Gastroesophageal sphincter (tissue), 3 donors: Measurements from ENCODE around the gene ODAD3.

Source experiments
- POLR2A ChIP-seq, 2 donors: fragments of 450-650 bp; IDR thresholded peaks; one replicate each; pipeline ENCODE4 v1.6.1; 2017; ENCODE audit warnings: antibody characterized with exemption in 2 of 2, mild to moderate bottlenecking in 2 of 2, moderate library complexity in 1 of 2
- POLR2AphosphoS5 ChIP-seq: sonication (generic); formaldehyde crosslinking; IDR thresholded peaks from one replicate; pipeline ENCODE4 v1.6.1; 2017; ENCODE audit warnings: antibody characterized with exemption
- TF ChIP-seq, protein P1 (sequence below), 4 experiments: fragments of 200-600 bp in 2 of 4; fragments of 450-650 bp in 2 of 4; sonication (generic) in 1 of 4; IDR thresholded peaks; one replicate each; pipeline ENCODE4 v1.5.1; 2017 to 2019; ENCODE audit warnings: antibody characterized with exemption in 4 of 4, mild to moderate bottlenecking in 2 of 4, moderate library complexity in 2 of 4

DNA sequence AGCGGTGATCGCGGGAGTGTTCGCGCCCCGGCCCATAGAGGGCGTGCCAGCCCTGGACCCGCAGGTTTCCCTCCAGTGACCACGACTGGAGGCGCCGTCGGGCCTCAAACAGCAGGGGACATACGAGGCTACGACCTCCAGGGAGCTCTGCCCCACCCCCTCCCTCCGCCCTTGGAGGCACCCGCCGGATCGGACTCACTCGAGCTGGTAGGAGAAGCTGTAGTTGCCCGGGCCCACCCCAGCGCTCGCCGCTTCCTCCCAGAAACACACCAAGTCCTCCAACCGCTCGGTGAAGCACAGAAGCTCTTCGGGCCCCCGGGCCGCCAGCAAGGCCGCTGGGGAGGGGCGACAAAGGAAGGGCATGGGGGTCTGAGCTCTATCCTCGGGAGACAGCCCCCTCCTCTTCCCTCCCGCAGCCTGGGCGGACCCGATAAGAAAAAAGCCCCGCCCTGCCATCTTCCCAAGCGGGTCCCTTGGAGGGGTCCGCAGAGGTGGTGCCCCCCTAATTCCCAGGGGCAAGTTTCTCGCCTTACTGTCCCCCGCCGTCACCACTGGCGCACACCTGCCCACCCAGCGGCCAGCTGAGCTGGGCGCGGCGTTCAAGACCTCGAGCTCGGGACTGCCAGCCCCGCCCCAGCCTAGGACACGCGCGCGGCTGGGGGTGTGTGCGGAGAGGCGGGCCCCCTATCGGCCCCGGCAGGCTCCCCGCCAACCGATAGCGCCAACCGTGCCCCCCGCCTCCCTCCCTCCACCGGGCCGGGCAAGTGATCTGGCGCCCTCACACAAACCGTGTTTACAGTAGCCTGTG lies 51.8 kb downstream of the ODAD3 start:
- TF ChIP-seq, protein P1, sequence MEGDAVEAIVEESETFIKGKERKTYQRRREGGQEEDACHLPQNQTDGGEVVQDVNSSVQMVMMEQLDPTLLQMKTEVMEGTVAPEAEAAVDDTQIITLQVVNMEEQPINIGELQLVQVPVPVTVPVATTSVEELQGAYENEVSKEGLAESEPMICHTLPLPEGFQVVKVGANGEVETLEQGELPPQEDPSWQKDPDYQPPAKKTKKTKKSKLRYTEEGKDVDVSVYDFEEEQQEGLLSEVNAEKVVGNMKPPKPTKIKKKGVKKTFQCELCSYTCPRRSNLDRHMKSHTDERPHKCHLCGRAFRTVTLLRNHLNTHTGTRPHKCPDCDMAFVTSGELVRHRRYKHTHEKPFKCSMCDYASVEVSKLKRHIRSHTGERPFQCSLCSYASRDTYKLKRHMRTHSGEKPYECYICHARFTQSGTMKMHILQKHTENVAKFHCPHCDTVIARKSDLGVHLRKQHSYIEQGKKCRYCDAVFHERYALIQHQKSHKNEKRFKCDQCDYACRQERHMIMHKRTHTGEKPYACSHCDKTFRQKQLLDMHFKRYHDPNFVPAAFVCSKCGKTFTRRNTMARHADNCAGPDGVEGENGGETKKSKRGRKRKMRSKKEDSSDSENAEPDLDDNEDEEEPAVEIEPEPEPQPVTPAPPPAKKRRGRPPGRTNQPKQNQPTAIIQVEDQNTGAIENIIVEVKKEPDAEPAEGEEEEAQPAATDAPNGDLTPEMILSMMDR (IDR thresholded peaks at IDR 0.05), result peak in 2 of 4 experiments; percentile 45 to 67
- no peak for TF ChIP-seq POLR2AphosphoS5
- no peak for TF ChIP-seq POLR2A (IDR thresholded peaks at IDR 0.05)
